Measurements from ENCODE around the gene ZNF311.

- TF ChIP-seq MAX (IDR thresholded peaks at IDR 0.05) (no peak), EP300 (IDR thresholded peaks at IDR 0.05; ENCODE audit: borderline replicate concordance) (no peak), RAD21 (IDR thresholded peaks at IDR 0.05; ENCODE audit: low read depth) (no peak), ZBTB7A (IDR thresholded peaks at IDR 0.05; ENCODE audit: low read depth) (no peak), NFIC (IDR thresholded peaks at IDR 0.05) (no peak), CREB1 (IDR thresholded peaks at IDR 0.05; ENCODE audit: low read depth) (no peak), TEAD4 (IDR thresholded peaks at IDR 0.05) (no peak), YY1 (IDR thresholded peaks at IDR 0.05; ENCODE audit: low read depth) (no peak)
- TF ChIP-seq, protein P1, sequence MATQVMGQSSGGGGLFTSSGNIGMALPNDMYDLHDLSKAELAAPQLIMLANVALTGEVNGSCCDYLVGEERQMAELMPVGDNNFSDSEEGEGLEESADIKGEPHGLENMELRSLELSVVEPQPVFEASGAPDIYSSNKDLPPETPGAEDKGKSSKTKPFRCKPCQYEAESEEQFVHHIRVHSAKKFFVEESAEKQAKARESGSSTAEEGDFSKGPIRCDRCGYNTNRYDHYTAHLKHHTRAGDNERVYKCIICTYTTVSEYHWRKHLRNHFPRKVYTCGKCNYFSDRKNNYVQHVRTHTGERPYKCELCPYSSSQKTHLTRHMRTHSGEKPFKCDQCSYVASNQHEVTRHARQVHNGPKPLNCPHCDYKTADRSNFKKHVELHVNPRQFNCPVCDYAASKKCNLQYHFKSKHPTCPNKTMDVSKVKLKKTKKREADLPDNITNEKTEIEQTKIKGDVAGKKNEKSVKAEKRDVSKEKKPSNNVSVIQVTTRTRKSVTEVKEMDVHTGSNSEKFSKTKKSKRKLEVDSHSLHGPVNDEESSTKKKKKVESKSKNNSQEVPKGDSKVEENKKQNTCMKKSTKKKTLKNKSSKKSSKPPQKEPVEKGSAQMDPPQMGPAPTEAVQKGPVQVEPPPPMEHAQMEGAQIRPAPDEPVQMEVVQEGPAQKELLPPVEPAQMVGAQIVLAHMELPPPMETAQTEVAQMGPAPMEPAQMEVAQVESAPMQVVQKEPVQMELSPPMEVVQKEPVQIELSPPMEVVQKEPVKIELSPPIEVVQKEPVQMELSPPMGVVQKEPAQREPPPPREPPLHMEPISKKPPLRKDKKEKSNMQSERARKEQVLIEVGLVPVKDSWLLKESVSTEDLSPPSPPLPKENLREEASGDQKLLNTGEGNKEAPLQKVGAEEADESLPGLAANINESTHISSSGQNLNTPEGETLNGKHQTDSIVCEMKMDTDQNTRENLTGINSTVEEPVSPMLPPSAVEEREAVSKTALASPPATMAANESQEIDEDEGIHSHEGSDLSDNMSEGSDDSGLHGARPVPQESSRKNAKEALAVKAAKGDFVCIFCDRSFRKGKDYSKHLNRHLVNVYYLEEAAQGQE (IDR thresholded peaks at IDR 0.05; ENCODE audit: low read depth) = no peak
- TF ChIP-seq, protein P2, sequence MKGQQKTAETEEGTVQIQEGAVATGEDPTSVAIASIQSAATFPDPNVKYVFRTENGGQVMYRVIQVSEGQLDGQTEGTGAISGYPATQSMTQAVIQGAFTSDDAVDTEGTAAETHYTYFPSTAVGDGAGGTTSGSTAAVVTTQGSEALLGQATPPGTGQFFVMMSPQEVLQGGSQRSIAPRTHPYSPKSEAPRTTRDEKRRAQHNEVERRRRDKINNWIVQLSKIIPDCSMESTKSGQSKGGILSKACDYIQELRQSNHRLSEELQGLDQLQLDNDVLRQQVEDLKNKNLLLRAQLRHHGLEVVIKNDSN (IDR thresholded peaks at IDR 0.05) = no peak
Observed at GRCh38 chr6:28978133-28978491, 27.0 kb downstream of the ZNF311 start.
